GM12891 (cell line): ENCODE results near the gene VPS37D.
"Not testable (repeated sequence)": the region's sequence is repeated elsewhere in the genome, so short reads cannot be mapped to it uniquely, and the experiment has no call there.

ENCODE experiments used
- DNase-seq: peaks from one replicate; pipeline ENCODE4 v3.0.0; 2011; ENCODE audit warnings: low spot score; ENCODE audit not compliant: insufficient read length
- FAIRE-seq: peaks from 2 replicates; lab custom pipeline; 2011; peaks lifted over from hg19 to GRCh38; lab: Jason Lieb, UNC
- PAX5 ChIP-seq: IDR thresholded peaks from 2 replicates; pipeline ENCODE4 v1.6.1; 2011; ENCODE audit warnings: low read length, moderate library complexity, mild to moderate bottlenecking; ENCODE audit not compliant: insufficient read depth, severe bottlenecking
- POLR2A ChIP-seq: IDR thresholded peaks from 2 replicates; pipeline ENCODE4 v1.6.1; 2011; ENCODE audit warnings: low read depth, low read length, control low read depth
- POLR2AphosphoS5 ChIP-seq: IDR thresholded peaks from 2 replicates; pipeline ENCODE4 v1.6.1; 2011; ENCODE audit warnings: low read depth, low read length, control low read depth
- POU2F2 ChIP-seq: IDR thresholded peaks from 2 replicates; pipeline ENCODE4 v1.6.1; 2011; ENCODE audit warnings: low read depth, mild to moderate bottlenecking, control low read depth, low read length, moderate library complexity
- SPI1 ChIP-seq: IDR thresholded peaks from 2 replicates; pipeline ENCODE4 v1.6.1; 2011; ENCODE audit warnings: low read depth, low read length, control low read depth
- TAF1 ChIP-seq: IDR thresholded peaks from 2 replicates; pipeline ENCODE4 v1.6.1; 2011; ENCODE audit warnings: low read depth, low read length, control low read depth

Gene VPS37D

DNA sequence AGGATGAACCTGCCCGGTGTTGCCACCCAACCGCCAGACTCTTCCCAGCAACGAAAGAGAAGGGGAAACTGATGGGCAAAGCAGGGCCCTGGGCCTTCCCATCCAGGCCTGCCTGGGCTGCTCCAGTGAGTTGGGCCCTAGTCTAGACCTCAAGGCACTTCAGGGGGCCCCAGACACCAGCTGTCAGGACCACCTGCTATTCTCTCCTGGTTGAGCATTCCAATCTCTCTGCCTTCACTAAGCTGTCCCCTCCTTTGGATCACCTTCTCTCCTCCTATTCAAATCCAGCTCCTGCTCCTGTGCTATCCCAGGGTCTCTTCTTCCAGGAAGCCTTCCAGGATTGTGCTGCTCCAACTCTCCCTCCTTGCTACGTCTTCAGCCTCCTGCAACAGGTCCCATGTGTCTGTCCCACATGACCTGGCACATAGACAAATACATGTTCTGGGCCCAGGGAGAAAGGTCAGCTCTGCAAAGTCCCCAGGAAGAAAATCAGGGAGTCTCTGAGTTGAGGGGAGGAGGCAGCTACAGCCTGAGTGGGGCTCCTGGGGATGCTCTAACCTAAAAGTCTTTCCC lies 48.8 kb downstream of the VPS37D start:
- no peak for DNase-seq
- FAIRE-seq, result no peak
- TF ChIP-seq POLR2AphosphoS5 (no peak), PAX5 (no peak), TAF1 (no peak), POU2F2 (no peak), POLR2A (no peak), SPI1 (no peak)

- no peak for FAIRE-seq
- TF ChIP-seq POU2F2 (no peak), TAF1 (no peak), PAX5 (no peak)
- no peak for DNase-seq
These were observed 49.6 kb downstream of the VPS37D start for GRCh38 chr7:73717025-73717807.

DNA sequence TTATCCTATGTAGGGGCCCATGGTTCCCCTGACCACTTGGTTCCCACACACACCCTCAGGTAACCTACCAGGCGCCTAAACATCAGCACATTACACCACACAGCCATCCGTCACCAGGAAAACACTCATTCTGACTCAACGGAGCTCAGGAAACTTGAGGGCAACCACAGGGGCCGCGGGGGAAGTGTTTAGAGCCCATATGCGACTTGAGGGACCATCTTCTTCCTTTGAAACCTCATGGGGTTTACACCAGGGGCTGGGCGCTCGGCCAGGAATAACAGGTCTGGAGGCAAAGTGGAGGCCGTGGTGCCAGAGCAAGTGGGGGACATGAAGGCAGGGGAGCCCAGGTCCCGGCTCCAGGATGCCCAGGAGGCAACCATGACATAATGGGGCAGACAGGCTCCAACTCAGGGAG lies 50.4 kb downstream of the VPS37D start:
- TF ChIP-seq POLR2AphosphoS5, result no peak
- TF ChIP-seq PAX5, result no peak
- TF ChIP-seq POU2F2, result no peak
- no peak for TF ChIP-seq SPI1
- TF ChIP-seq POLR2A, result no peak
- TF ChIP-seq TAF1, result no peak
- DNase-seq (no peak), FAIRE-seq (peak; percentile 9)

- DNase-seq (no peak), FAIRE-seq (no peak)
- no peak for TF ChIP-seq POU2F2
- no peak for TF ChIP-seq POLR2A
- no peak for TF ChIP-seq POLR2AphosphoS5
- no peak for TF ChIP-seq PAX5
- TF ChIP-seq TAF1, result no peak
- no peak for TF ChIP-seq SPI1
These were observed 50.8 kb downstream of the VPS37D start for GRCh38 chr7:73718438-73718881.

GRCh38 chr7:73718905-73719805 lies 51.5 kb downstream of the VPS37D start, which contains the start of gene STX1A:
Gene STX1A, minus strand, starts transcription at chr7:73719669. Its CDS starts 38 bp downstream, at chr7:73719631.
- DNase-seq (peak; percentile 89), FAIRE-seq (peak; percentile 31)

GRCh38 chr7:73719806-73720169 lies 52.2 kb downstream of the VPS37D start:
- no peak for DNase-seq
- no peak for TF ChIP-seq SPI1
- FAIRE-seq, result no peak

More at GRCh38 chr7:73718905-73719805, 51.5 kb downstream of the VPS37D start, which contains the start of gene STX1A:
- TF ChIP-seq PAX5 (no peak), POLR2A (no peak), POU2F2 (no peak), SPI1 (no peak), POLR2AphosphoS5 (no peak), TAF1 (no peak)

DNA sequence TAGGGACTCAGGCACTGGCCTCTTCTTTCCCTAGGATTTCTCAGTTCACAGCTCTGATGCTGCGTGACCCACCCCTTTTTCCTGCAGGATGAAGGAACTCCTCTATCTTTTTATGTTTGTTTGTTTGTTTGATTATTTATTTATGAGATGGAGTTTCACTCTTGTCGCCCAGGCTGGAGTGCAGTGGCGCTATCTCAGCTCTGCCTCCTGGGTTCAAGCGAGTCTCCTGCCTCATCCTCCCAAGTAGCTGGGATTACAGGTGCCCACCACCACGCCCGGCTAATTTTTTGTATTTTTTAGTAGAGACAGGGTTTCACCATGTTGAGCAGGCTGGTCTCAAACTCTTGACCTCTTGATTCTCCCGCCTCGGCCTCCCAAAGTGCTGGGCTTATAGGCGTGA lies 52.8 kb downstream of the VPS37D start:
- not testable (repeated sequence) for FAIRE-seq, DNase-seq

DNA sequence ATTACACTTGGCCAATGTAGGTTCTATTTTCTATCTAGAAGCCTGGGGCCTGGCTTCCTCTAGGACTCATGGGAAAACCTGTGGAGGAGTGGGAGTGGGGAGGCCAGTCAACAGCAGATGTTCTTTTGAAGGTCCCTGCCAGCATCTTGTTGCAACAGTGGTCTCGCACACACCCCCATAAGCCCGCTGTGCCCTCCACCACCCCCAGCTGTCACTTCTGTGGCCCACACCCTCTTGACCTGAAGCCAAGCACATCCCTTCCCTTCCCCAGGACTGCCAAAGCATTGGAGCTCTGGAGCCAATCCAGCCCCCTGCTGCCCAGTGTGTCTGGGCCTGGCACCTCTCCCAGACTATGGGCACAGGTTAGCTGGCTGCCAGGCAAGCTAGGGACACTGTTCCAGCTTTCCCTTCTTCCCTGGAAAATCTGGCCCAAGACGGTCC lies 53.8 kb downstream of the VPS37D start:
- no peak for DNase-seq
- no peak for FAIRE-seq
- TF ChIP-seq POLR2AphosphoS5 (no peak), POU2F2 (no peak), PAX5 (no peak), POLR2A (no peak), TAF1 (no peak), SPI1 (no peak)
